Airway epithelial cell (primary cell): ENCODE measurements around the gene CFAP126. TPM values are rescaled to one million over a fixed set of nuclear protein-coding genes. Genes with fewer than 3 reads are reported as not detected.

Source experiments
- total RNA-seq: library from RNA; depleted of rRNA; stranded (reverse); fragments of >200 nt; gene quantifications from 2 replicates; pipeline ENCODE4 v1.2.3, GENCODE V29; 2015

CFAP126 gene, protein sequence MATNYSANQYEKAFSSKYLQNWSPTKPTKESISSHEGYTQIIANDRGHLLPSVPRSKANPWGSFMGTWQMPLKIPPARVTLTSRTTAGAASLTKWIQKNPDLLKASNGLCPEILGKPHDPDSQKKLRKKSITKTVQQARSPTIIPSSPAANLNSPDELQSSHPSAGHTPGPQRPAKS
- total RNA-seq = not detected in 2 replicates

DNA sequence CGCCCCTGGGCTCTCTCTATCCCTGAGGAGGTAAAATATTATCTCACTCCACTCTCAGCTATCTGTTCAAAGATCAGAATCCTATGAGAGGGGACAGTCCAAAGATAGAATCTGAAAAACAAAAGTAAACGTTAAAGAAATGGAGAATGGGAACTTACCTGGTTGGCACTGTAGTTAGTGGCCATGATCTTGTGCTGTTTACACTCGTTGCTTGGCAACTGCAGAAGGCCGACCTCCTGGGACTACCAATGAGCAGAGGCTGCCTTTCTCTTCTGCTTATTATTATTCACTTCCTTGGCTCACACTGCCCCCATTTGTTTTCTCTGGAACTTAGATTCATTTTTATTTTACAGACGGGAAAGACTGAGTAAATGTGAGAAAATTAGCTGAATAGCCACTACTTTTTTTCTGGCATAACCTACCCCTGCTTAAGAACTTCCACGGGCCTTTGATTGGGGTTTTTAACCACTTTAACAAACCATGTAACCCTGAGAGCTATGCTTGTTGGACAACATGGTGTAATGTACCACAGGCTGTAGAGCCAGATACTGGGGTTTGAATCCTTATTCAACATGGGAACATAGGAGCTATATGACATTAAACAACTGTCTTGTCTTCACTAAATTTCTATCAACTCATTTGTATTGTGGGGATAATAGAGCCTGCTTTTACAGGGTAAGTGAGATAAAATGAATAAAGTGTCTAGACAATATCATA lies at the start of gene CFAP126:
Gene CFAP126 (minus strand): TSS at position 193 of the 717 bp plus-strand sequence. CDS start 8 bp downstream, at position 185.

Other genes with a start within 250 kb of the CFAP126 start
- 76.4 and 100 TPM in 2 replicates for gene PFDN2, start 249.8 kb downstream of the CFAP126 start, total RNA-seq
- 32.2 and 35.6 TPM in 2 replicates for gene NIT1, start 249.8 kb downstream of the CFAP126 start, total RNA-seq
- 14.2 and 23.0 TPM in 2 replicates for gene DEDD, start 235.2 kb downstream of the CFAP126 start, total RNA-seq
- 43.8 and 68.1 TPM in 2 replicates for gene UFC1, start 213.9 kb downstream of the CFAP126 start, total RNA-seq
- 10.2 and 11.5 TPM in 2 replicates for gene USP21, start 208.4 kb downstream of the CFAP126 start, total RNA-seq
- 12.6 and 14.7 TPM in 2 replicates for gene PPOX, start 201.4 kb downstream of the CFAP126 start, total RNA-seq
- 31.2 and 35.7 TPM in 2 replicates for gene B4GALT3, start 190.4 kb downstream of the CFAP126 start, total RNA-seq
- 0.05 and 0.07 TPM in 2 replicates for gene ADAMTS4, start 168.8 kb downstream of the CFAP126 start, total RNA-seq
- gene NDUFS2, start 165.5 kb downstream of the CFAP126 start, total RNA-seq = 87.7 and 96.5 TPM in 2 replicates
- gene FCER1G, start 152.6 kb downstream of the CFAP126 start, total RNA-seq = 0.42 TPM in 1 of 2 replicates, not detected in the other
- not detected in 2 replicates for gene APOA2, start 144.2 kb downstream of the CFAP126 start, total RNA-seq
- gene TOMM40L, start 141.8 kb downstream of the CFAP126 start, total RNA-seq = 11.2 and 14.1 TPM in 2 replicates
- not detected in 2 replicates for gene NR1I3, start 129.7 kb downstream of the CFAP126 start, total RNA-seq
- 1.3 and 1.9 TPM in 2 replicates for gene PCP4L1, start 109.1 kb downstream of the CFAP126 start, total RNA-seq
- gene MPZ, start 57.9 kb downstream of the CFAP126 start, total RNA-seq = 1.2 and 2.2 TPM in 2 replicates
- gene SDHC, start 53.5 kb downstream of the CFAP126 start, total RNA-seq = 45.1 and 53.2 TPM in 2 replicates
- gene FCGR2A, start 137.6 kb upstream of the CFAP126 start, total RNA-seq = 0.35 TPM in 1 of 2 replicates, not detected in the other
- 0.19 and 0.21 TPM in 2 replicates for gene HSPA6, start 156.7 kb upstream of the CFAP126 start, total RNA-seq
- not detected in 2 replicates for gene FCGR3A, start 181.9 kb upstream of the CFAP126 start, total RNA-seq